ENCODE results near the gene DGKZ. TPM values are rescaled to one million over a fixed set of nuclear protein-coding genes. Genes with fewer than 3 reads are reported as not detected.

DGKZ gene
- total and polyA plus RNA-seq, 10 of the 15 experiments (the other 5 are each of a cell fraction or from before 2014, with no cell fraction given): 0.50 to 78.4 (median 39.5) TPM

DNA sequence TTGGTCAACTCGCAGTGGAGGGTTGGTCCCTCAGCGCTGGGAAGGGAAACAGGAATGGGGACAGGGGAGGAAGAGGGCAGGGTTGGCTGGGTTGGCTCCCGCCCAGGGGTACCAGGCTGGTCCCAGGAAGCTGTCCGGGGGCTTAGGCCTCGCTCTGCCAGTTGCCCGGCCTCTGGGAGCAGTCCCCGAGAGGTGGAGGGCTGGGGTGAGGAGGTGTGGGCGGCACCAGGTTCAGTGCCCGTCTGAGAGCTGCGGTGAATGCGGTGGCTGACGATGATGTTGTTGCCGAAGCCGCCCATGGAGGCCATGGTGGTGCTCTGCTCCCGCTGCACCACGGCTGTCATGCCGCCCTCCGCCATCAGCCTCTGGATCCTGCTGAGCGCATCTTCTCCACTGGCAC lies 50.3 kb downstream of the DGKZ start:
- no peak overlapping the region for H3K27ac ChIP-seq (ENCODE audit: control insufficient read depth, insufficient read depth)
- in situ Hi-C loops (cut with MboI): loop anchor here (10.0 kb wide), 1 partner anchor 137 kb away; no protein-coding TSS in a partner anchor
- POLR2A ChIA-PET: no interaction called here
- H3K36me3 ChIP-seq (ENCODE audit: control insufficient read depth in 2 of 2, insufficient read depth in 2 of 2, low read length in 1 of 2): peaks cover 0 to 18% of the 10 kb centered on the region in 2 experiments; a peak in 3 of 4 replicates
- H3K27me3 ChIP-seq (replicated peaks in 1 of 2; ENCODE audit: control insufficient read depth in 2 of 2, insufficient read depth in 2 of 2, low read length in 1 of 2): no peaks in the 10 kb centered on the region
- H3K4me1 ChIP-seq (ENCODE audit: control insufficient read depth, insufficient read depth, low read length): peaks cover 3% of the 10 kb centered on the region; the same call in 1 of the 2 replicates
- DNase-seq (ENCODE audit: low read depth, low spot score) (no peak), FAIRE-seq (no peak), ATAC-seq (no peak)
- TF ChIP-seq BCL11A (IDR thresholded peaks at IDR 0.05; ENCODE audit: low read depth, low read length) (no peak), ZZZ3 (IDR thresholded peaks at IDR 0.05; ENCODE audit: control insufficient read depth, insufficient read length, low read depth) (no peak), NRF1 (conservative IDR thresholded peaks at IDR 0.05; ENCODE audit: low read depth, low read length) (no peak), SP1 (IDR thresholded peaks at IDR 0.05; ENCODE audit: low read depth, low read length) (no peak), ZSCAN29 (IDR thresholded peaks at IDR 0.05) (no peak), REST (IDR thresholded peaks at IDR 0.05; ENCODE audit: low read depth, low read length) (no peak), HDAC2 (IDR thresholded peaks at IDR 0.05) (no peak), ESRRA (IDR thresholded peaks at IDR 0.05; ENCODE audit: low read length) (no peak), EGR1 (IDR thresholded peaks at IDR 0.05; ENCODE audit: borderline replicate concordance in 1 of 2, low read depth in 2 of 2, low read length in 2 of 2) (no peak), ZNF217 (IDR thresholded peaks at IDR 0.05) (no peak), SIN3A (IDR thresholded peaks at IDR 0.05; ENCODE audit: low read depth, low read length) (no peak), CBX5 (IDR thresholded peaks at IDR 0.05; ENCODE audit: low read depth) (no peak), PML (IDR thresholded peaks at IDR 0.05; ENCODE audit: low read length) (no peak), POU2F2 (IDR thresholded peaks at IDR 0.05; ENCODE audit: borderline replicate concordance, low read depth, low read length) (no peak)
- TF ChIP-seq, protein P1, sequence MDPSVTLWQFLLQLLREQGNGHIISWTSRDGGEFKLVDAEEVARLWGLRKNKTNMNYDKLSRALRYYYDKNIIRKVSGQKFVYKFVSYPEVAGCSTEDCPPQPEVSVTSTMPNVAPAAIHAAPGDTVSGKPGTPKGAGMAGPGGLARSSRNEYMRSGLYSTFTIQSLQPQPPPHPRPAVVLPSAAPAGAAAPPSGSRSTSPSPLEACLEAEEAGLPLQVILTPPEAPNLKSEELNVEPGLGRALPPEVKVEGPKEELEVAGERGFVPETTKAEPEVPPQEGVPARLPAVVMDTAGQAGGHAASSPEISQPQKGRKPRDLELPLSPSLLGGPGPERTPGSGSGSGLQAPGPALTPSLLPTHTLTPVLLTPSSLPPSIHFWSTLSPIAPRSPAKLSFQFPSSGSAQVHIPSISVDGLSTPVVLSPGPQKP (IDR thresholded peaks at IDR 0.05; ENCODE audit: low read depth, low read length): no peak
- TF ChIP-seq, protein P2, sequence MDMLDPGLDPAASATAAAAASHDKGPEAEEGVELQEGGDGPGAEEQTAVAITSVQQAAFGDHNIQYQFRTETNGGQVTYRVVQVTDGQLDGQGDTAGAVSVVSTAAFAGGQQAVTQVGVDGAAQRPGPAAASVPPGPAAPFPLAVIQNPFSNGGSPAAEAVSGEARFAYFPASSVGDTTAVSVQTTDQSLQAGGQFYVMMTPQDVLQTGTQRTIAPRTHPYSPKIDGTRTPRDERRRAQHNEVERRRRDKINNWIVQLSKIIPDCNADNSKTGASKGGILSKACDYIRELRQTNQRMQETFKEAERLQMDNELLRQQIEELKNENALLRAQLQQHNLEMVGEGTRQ (IDR thresholded peaks at IDR 0.05; ENCODE audit: borderline replicate concordance, low read depth, low read length): no peak
- TF ChIP-seq, protein P3, sequence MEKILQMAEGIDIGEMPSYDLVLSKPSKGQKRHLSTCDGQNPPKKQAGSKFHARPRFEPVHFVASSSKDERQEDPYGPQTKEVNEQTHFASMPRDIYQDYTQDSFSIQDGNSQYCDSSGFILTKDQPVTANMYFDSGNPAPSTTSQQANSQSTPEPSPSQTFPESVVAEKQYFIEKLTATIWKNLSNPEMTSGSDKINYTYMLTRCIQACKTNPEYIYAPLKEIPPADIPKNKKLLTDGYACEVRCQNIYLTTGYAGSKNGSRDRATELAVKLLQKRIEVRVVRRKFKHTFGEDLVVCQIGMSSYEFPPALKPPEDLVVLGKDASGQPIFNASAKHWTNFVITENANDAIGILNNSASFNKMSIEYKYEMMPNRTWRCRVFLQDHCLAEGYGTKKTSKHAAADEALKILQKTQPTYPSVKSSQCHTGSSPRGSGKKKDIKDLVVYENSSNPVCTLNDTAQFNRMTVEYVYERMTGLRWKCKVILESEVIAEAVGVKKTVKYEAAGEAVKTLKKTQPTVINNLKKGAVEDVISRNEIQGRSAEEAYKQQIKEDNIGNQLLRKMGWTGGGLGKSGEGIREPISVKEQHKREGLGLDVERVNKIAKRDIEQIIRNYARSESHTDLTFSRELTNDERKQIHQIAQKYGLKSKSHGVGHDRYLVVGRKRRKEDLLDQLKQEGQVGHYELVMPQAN (conservative IDR thresholded peaks at IDR 0.05): no peak
- no peak overlapping the region for H3K9ac ChIP-seq (ENCODE audit: control insufficient read depth, insufficient read depth, low read length)
- no peak overlapping the region for H3K4me2 ChIP-seq (ENCODE audit: control insufficient read depth, insufficient read depth)
- WGBS (ENCODE audit: insufficient coverage, insufficient replicate concordance, low lambda C conversion rate, missing lambda C conversion rate): 96% methylated on average over 15 of the region's 19 CpGs
- intact Hi-C loops (cut with micrococcal nuclease; ENCODE audit: unreplicated experiment): no loop called here
- H3K4me3 ChIP-seq: no peak overlapping the region
- RAD21 ChIA-PET (ENCODE audit: unreplicated experiment): no interaction called here
- CTCF ChIA-PET: interaction anchor here (0.6 to 1.3 kb wide), 2 partner anchors 9 to 92 kb away, joined by 3 to 5 read pairs; no protein-coding TSS in a partner anchor
- SMC1A ChIA-PET (ENCODE audit: uncharacterized antibody, unreplicated experiment): no interaction called here
- no TSS peak for BruUV-seq (replicated peaks)
- H2AFZ ChIP-seq (ENCODE audit: control insufficient read depth, low read depth, low read length): no peak overlapping the region
- no peaks in the 10 kb centered on the region for H3K79me2 ChIP-seq (ENCODE audit: control insufficient read depth, insufficient read depth, low read length)
- H3K9me3 ChIP-seq (replicated peaks; ENCODE audit: control insufficient read depth, insufficient read depth, low read length): no peaks in the 10 kb centered on the region
- no peaks in the 10 kb centered on the region for H4K20me1 ChIP-seq (ENCODE audit: control insufficient read depth, insufficient read depth)

All from GM12878 (cell line).